Smooth muscle cell (in vitro differentiated cells): ENCODE data around the gene CHRM5. TPM values are rescaled to one million over a fixed set of nuclear protein-coding genes. Genes with fewer than 3 reads are reported as not detected.

ENCODE experiments used
- DNase-seq: peaks from one replicate; lab custom pipeline; 2025; ENCODE audit not compliant: unreplicated experiment; lab: John Stamatoyannopoulos, UW
- H2AFZ ChIP-seq: fragments of 200-600 bp; sonication (generic); 2 replicates; pipeline ENCODE4 v1.6.0; 2016; ENCODE audit warnings: antibody characterized with exemption, low read depth, mild to moderate bottlenecking
- H3F3A ChIP-seq: fragments of 200-600 bp; sonication (generic); 2 replicates; pipeline ENCODE4 v1.6.0; 2017; ENCODE audit warnings: antibody characterized with exemption, low read depth
- H3K27ac ChIP-seq: fragments of 200-600 bp; sonication (generic); 2 replicates; pipeline ENCODE4 v1.5.1; 2016; ENCODE audit warnings: low read depth, mild to moderate bottlenecking
- H3K27me3 ChIP-seq: fragments of 200-600 bp; sonication (generic); 2 replicates; pipeline ENCODE4 v1.6.1; 2016; ENCODE audit warnings: low read depth, mild to moderate bottlenecking
- H3K36me3 ChIP-seq: fragments of 200-600 bp; sonication (generic); 2 replicates; pipeline ENCODE4 v1.5.1; 2016; ENCODE audit warnings: low read depth
- H3K4me1 ChIP-seq: fragments of 200-600 bp; sonication (generic); 2 replicates; pipeline ENCODE4 v1.5.1; 2016; ENCODE audit warnings: low read depth
- H3K4me2 ChIP-seq: fragments of 200-600 bp; sonication (generic); 2 replicates; pipeline ENCODE4 v1.6.0; 2016; ENCODE audit warnings: mild to moderate bottlenecking
- H3K4me3 ChIP-seq: fragments of 200-600 bp; sonication (generic); 2 replicates; pipeline ENCODE4 v1.5.1; 2016; ENCODE audit warnings: mild to moderate bottlenecking
- H3K79me2 ChIP-seq: fragments of 200-600 bp; sonication (generic); 2 replicates; pipeline ENCODE4 v1.6.0; 2016; ENCODE audit warnings: low read depth, mild to moderate bottlenecking
- H3K9ac ChIP-seq: fragments of 200-600 bp; sonication (generic); 2 replicates; pipeline ENCODE4 v1.6.0; 2016; ENCODE audit warnings: low read depth
- H3K9me3 ChIP-seq: fragments of 200-600 bp; sonication (generic); replicated peaks from 2 replicates; pipeline ENCODE4 v1.5.1; 2016; ENCODE audit warnings: low read depth
- H4K20me1 ChIP-seq: fragments of 200-600 bp; sonication (generic); 2 replicates; pipeline ENCODE4 v1.6.0; 2016; ENCODE audit warnings: low read depth
- CTCF ChIP-seq: fragments of 200-600 bp; sonication (generic); IDR thresholded peaks from 2 replicates; pipeline ENCODE4 v1.5.1; 2017; ENCODE audit warnings: borderline replicate concordance, mild to moderate bottlenecking, antibody characterized with exemption; ENCODE audit not compliant: insufficient read depth, poor library complexity, severe bottlenecking
- WGBS: methylation state at CpG from one replicate; pipeline ENCODE4 v1.1.7; 2016; ENCODE audit warnings: low lambda C conversion rate; 5-methylcytosine and 5-hydroxymethylcytosine counted together
- polyA plus RNA-seq: library from polyadenylated mRNA; unstranded; fragments of >200 nt; fragmentation: Nextera tagmentation; extraction: Ambion mirVana; gene quantifications from 2 replicates; pipeline ENCODE4 v1.2.1, GENCODE V29; 2016
- total RNA-seq: library from RNA; depleted of rRNA; stranded (reverse); fragments of >200 nt; gene quantifications from 2 replicates; pipeline ENCODE4 v1.2.3, GENCODE V29; 2014

Gene CHRM5
- total RNA-seq: not detected in 2 replicates
- polyA plus RNA-seq: 0.05 TPM in 1 of 2 replicates, not detected in the other

DNA sequence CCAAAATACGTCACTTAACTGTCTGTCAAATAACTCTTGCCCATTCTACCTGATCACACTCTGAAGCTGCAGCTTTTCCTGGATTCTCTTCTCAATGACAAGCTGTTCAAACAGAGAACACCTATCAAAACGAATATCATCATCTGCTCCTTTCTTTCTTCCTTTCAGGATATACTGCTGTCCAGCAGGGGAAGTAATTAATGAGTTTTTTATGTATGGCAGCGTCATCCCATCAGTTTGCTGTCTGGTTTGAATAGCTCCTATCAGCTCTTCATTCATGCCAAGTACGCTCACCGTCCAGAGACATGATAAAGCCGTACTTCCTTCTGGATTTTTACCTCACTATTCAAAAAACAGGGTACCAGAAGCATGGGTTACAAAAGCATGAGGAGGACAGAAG is at the start of gene CHRM5:
Gene CHRM5, plus strand, starts transcription at position 274 of the 400 bp plus-strand sequence. CDS start 94,221 bp downstream, outside the sequence.
- TF ChIP-seq CTCF: no peak
- no peak for DNase-seq
- peak within 1 kb of the TSS; percentile 39 for H3K4me2 ChIP-seq

GRCh38 chr15:33923446-33923845 is 44.9 kb upstream of the CHRM5 start:
- no peaks in the 10 kb centered on the region for H3K79me2 ChIP-seq
- no peaks in the 10 kb centered on the region for H3K9me3 ChIP-seq
- H3K4me1 ChIP-seq: no peaks in the 10 kb centered on the region
- no peaks in the 10 kb centered on the region for H3F3A ChIP-seq
- no peak overlapping the region for H3K27ac ChIP-seq
- no peaks in the 10 kb centered on the region for H4K20me1 ChIP-seq
- H2AFZ ChIP-seq: no peak overlapping the region
- H3K27me3 ChIP-seq: no peaks in the 10 kb centered on the region
- no peak overlapping the region for H3K4me3 ChIP-seq
- 86% methylated on average over 1 of the region's 1 CpG for whole genome bisulfite sequencing
- DNase-seq: no peak
- H3K4me2 ChIP-seq: no peak overlapping the region
- no peak overlapping the region for H3K9ac ChIP-seq
- no peak for TF ChIP-seq CTCF
- no peaks in the 10 kb centered on the region for H3K36me3 ChIP-seq

More for the DNA sequence above, at the start of gene CHRM5:
- Histone ChIP-seq H4K20me1 (no peaks in the 10 kb centered on the region), H3K36me3 (no peaks in the 10 kb centered on the region), H3K27me3 (no peaks in the 10 kb centered on the region), H3K4me3 (no peak within 1 kb of the TSS), H3K4me1 (no peaks in the 10 kb centered on the region), H3F3A (no peaks in the 10 kb centered on the region), H2AFZ (no peak within 1 kb of the TSS), H3K9ac (no peak within 1 kb of the TSS), H3K79me2 (no peaks in the 10 kb centered on the region), H3K9me3 (no peaks in the 10 kb centered on the region), H3K27ac (no peak within 1 kb of the TSS)
- WGBS: 61% methylated on average over 6 of the region's 6 CpGs

- no peak for TF ChIP-seq CTCF
- no peak overlapping the region for H3K4me2 ChIP-seq
- H3K9ac ChIP-seq: no peak overlapping the region
- H3K27me3 ChIP-seq: no peaks in the 10 kb centered on the region
- H4K20me1 ChIP-seq: no peaks in the 10 kb centered on the region
- DNase-seq: no peak
- H3K9me3 ChIP-seq: no peaks in the 10 kb centered on the region
- H3F3A ChIP-seq: no peaks in the 10 kb centered on the region
- H3K79me2 ChIP-seq: no peaks in the 10 kb centered on the region
- 90% methylated on average over 4 of the region's 4 CpGs for WGBS
- H3K27ac ChIP-seq: no peak overlapping the region
- no peaks in the 10 kb centered on the region for H3K36me3 ChIP-seq
- no peak overlapping the region for H2AFZ ChIP-seq
- no peak overlapping the region for H3K4me3 ChIP-seq
- H3K4me1 ChIP-seq: no peaks in the 10 kb centered on the region
These were observed 42.0 kb upstream of the CHRM5 start for GRCh38 chr15:33926260-33926659.

DNA sequence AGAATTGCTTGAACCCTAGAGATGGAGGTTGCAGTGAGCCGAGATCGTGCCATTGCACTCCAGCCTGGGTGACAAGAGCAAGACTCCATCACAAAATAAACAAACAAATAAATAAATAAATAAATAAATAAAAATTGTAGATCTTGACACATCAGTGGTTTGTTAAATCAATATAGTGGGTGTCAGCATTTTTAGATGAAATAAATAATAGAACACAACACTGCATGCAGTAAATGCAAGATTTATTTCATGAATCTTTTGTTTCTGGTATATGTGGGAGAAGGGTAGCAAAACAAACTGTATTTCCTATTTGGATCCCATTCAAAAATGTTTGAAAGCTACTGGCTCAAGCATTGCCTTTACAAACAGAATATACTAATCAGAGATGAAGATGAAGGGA is 35.6 kb upstream of the CHRM5 start:
- 96% methylated on average over 2 of the region's 2 CpGs for WGBS
- no peak overlapping the region for H3K9ac ChIP-seq
- no peaks in the 10 kb centered on the region for H3K79me2 ChIP-seq
- no peak overlapping the region for H2AFZ ChIP-seq
- no peak for TF ChIP-seq CTCF
- no peaks in the 10 kb centered on the region for H3K4me1 ChIP-seq
- no peak overlapping the region for H3K4me2 ChIP-seq
- H3K27me3 ChIP-seq: no peaks in the 10 kb centered on the region
- no peaks in the 10 kb centered on the region for H3K36me3 ChIP-seq
- no peaks in the 10 kb centered on the region for H3K9me3 ChIP-seq
- no peaks in the 10 kb centered on the region for H4K20me1 ChIP-seq
- no peak overlapping the region for H3K4me3 ChIP-seq
- no peak overlapping the region for H3K27ac ChIP-seq
- H3F3A ChIP-seq: no peaks in the 10 kb centered on the region
- no peak for DNase-seq
